Neutrophil (primary cell): ENCODE data around the gene LIG1.

ENCODE experiments used
- H3K27ac ChIP-seq: fragments of 200-600 bp; sonication (generic); 2 replicates; pipeline ENCODE4 v1.5.1; 2016; ENCODE audit warnings: mild to moderate bottlenecking, moderate library complexity
- H3K27me3 ChIP-seq: fragments of 200-600 bp; sonication (generic); 2 replicates; pipeline ENCODE4 v1.6.0; 2016; ENCODE audit warnings: mild to moderate bottlenecking
- H3K36me3 ChIP-seq: fragments of 200-600 bp; sonication (generic); 2 replicates; pipeline ENCODE4 v1.5.1; 2017
- H3K4me1 ChIP-seq, 2 experiments: fragments of 200-600 bp in 1 of 2; sonication (generic) in 1 of 2; 1 replicate in 1 of 2; 2 replicates in 1 of 2; pipeline versions ENCODE4 v1.5.1 to v1.6.1; 2013 to 2016; ENCODE audit warnings: low read depth in 1 of 2, low read length in 1 of 2, mild to moderate bottlenecking in 1 of 2, moderate library complexity in 1 of 2; ENCODE audit not compliant: control insufficient read depth in 1 of 2, insufficient read depth in 1 of 2
- H3K4me3 ChIP-seq, 2 experiments: fragments of 200-600 bp in 1 of 2; sonication (generic) in 1 of 2; 1 replicate in 1 of 2; 2 replicates in 1 of 2; pipeline ENCODE4 v1.5.1; 2013 to 2016; ENCODE audit warnings: low read depth in 1 of 2, low read length in 1 of 2, mild to moderate bottlenecking in 1 of 2, moderate library complexity in 1 of 2
- H3K9me3 ChIP-seq: fragments of 200-600 bp; sonication (generic); 2 replicates; pipeline ENCODE4 v1.5.1; 2016
- TF ChIP-seq, protein P1 (sequence below): fragments of 200-600 bp; sonication (generic); IDR thresholded peaks from 2 replicates; pipeline ENCODE4 v1.5.1; 2016; ENCODE audit warnings: antibody characterized with exemption

Gene LIG1

DNA sequence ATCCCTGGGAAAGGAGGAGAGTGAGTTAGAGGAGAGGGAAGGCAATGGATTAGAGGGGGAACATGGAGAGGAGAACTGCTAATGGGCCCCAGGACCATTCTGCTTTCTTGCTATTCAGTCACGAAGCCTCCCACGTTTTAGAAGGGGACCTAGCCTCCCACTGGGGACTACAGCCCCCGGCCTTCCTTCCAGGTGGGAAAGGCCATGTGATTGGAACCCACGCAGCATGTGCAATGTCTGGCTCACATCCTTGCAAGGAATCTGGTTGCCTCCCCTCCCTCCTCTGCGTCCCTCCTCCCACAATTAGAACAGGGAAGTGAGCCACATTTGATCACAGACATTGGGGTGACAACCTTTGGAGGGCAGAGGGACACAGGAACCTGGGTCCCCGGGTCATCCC lies 37.0 kb downstream of the LIG1 start:
- no peaks in the 10 kb centered on the region for H3K27me3 ChIP-seq
- H3K27ac ChIP-seq = no peak overlapping the region
- H3K4me3 ChIP-seq = no peak overlapping the region
- H3K9me3 ChIP-seq = no peaks in the 10 kb centered on the region
- H3K36me3 ChIP-seq = peaks cover 89% of the 10 kb centered on the region
- H3K4me1 ChIP-seq = no peaks in the 10 kb centered on the region
- TF ChIP-seq, protein P1, sequence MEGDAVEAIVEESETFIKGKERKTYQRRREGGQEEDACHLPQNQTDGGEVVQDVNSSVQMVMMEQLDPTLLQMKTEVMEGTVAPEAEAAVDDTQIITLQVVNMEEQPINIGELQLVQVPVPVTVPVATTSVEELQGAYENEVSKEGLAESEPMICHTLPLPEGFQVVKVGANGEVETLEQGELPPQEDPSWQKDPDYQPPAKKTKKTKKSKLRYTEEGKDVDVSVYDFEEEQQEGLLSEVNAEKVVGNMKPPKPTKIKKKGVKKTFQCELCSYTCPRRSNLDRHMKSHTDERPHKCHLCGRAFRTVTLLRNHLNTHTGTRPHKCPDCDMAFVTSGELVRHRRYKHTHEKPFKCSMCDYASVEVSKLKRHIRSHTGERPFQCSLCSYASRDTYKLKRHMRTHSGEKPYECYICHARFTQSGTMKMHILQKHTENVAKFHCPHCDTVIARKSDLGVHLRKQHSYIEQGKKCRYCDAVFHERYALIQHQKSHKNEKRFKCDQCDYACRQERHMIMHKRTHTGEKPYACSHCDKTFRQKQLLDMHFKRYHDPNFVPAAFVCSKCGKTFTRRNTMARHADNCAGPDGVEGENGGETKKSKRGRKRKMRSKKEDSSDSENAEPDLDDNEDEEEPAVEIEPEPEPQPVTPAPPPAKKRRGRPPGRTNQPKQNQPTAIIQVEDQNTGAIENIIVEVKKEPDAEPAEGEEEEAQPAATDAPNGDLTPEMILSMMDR = no peak

DNA sequence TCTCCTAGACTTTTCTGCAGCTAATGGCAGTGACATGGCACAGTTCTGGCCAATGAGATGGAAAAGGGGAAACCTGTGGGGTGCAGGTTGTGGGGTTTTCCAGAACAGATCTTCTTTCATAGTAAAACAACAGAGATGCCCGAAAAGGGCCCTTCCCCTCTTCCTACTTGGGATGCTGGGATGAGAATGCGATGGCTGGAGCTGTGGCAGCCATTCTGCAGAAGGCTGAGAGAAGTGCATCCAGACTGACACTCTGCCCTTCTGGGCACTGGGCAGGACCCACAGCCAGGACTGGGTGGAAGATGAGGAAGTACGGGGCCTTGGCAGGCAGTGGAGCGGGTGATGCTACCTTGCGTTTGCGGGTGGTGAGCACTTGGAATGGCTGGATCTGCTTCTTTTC lies 42.6 kb downstream of the LIG1 start:
- H3K27me3 ChIP-seq = no peaks in the 10 kb centered on the region
- H3K4me3 ChIP-seq = no peak overlapping the region
- no peaks in the 10 kb centered on the region for H3K9me3 ChIP-seq
- TF ChIP-seq, protein P1 = no peak
- H3K36me3 ChIP-seq = peaks cover 72% of the 10 kb centered on the region
- no peaks in the 10 kb centered on the region for H3K4me1 ChIP-seq
- no peak overlapping the region for H3K27ac ChIP-seq

DNA sequence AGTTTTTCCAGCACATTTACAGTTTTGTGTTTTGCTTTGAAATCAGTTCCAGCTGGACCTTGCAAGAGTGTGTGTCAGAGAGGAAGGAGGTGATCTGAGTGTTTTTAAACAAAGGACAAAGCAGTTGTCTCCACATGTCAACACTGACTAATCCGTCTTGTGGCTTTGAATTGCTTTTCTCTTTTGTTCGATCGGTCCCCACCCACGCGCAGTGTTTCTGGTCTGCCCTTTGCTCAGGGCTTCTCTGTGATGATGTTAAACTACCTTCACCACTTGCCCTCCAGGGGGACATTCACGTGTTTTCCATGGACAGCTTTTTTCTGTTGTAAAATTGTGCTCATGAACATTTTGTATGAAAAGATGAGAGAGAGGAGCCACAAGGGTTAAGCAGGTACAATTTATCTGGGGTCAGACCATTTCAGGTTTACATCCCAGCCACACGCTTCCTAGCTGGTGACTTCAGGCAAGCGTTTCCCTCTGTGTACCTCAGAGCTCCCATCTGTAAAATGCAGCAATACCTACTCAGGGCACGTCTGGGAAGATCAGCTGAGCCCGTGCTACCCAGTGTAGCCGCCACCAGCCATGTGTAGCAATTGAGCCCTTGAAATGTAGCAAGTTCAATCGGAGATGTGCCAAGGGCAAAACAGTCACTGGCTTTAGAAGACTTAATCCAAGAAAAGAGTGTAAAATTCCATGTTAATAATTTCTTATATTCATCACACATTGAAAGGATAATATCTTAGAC lies 46.1 kb downstream of the LIG1 start:
- Histone ChIP-seq H3K4me1 (no peaks in the 10 kb centered on the region), H3K9me3 (no peaks in the 10 kb centered on the region), H3K27me3 (no peaks in the 10 kb centered on the region), H3K27ac (no peak overlapping the region), H3K36me3 (peaks cover 66% of the 10 kb centered on the region), H3K4me3 (no peak overlapping the region)
- TF ChIP-seq, protein P1 = no peak

DNA sequence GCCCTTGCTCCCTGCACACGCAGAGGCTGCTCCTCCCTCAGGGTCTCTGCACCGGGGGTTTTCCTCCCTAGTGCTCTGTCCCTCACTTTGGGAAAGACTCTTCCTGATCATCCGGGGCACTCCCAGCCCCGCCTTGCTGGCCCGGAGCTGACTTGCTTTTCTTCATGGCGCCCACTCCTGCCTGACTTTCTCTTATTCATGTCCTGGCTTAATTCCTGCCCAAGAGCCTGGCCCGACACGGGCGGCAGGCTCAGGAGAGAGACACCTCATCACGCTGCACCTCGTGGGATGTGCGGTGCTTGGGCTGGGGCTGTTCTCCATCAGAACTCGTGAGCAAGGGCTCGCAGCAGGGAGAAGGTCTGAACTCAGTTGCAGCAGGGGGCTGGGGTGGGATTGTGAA lies 47.7 kb downstream of the LIG1 start:
- TF ChIP-seq, protein P1 = no peak
- H3K27me3 ChIP-seq = no peaks in the 10 kb centered on the region
- H3K27ac ChIP-seq = no peak overlapping the region
- H3K4me3 ChIP-seq = no peak overlapping the region
- H3K36me3 ChIP-seq = peaks cover 59% of the 10 kb centered on the region
- no peaks in the 10 kb centered on the region for H3K4me1 ChIP-seq
- no peaks in the 10 kb centered on the region for H3K9me3 ChIP-seq

DNA sequence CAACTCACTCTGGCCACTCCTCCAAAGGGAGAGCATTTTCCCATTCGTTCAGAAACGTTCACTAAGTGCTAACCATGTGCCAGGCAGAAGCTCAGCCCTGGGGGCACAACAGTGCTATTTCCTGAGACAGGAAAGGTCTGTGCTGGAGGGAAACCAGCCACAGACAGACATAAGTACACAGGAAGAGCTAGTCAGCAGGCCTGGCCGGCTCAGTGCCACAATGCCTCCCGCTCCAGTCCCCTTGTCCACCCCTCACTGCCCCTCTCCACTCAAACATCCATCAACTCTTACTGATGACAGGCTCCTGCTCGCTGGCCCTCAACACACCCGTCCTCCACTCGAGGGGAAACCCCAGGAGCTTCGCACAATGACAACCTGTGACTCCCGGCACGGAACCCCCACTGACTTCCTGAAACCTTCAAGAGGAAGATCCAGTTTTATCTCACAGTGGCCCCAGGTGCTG lies 48.2 kb downstream of the LIG1 start:
- Histone ChIP-seq H3K9me3 (no peaks in the 10 kb centered on the region), H3K4me3 (no peak overlapping the region), H3K27me3 (no peaks in the 10 kb centered on the region), H3K36me3 (peaks cover 58% of the 10 kb centered on the region), H3K27ac (no peak overlapping the region), H3K4me1 (no peaks in the 10 kb centered on the region)
- TF ChIP-seq, protein P1 = no peak
